ENCODE data around the gene SCN3B. TPM values are rescaled to one million over a fixed set of nuclear protein-coding genes. Genes with fewer than 3 reads are reported as not detected.

SCN3B gene, protein sequence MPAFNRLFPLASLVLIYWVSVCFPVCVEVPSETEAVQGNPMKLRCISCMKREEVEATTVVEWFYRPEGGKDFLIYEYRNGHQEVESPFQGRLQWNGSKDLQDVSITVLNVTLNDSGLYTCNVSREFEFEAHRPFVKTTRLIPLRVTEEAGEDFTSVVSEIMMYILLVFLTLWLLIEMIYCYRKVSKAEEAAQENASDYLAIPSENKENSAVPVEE
- 0.44 and 1.1 TPM in 2 replicates for total RNA-seq

DNA sequence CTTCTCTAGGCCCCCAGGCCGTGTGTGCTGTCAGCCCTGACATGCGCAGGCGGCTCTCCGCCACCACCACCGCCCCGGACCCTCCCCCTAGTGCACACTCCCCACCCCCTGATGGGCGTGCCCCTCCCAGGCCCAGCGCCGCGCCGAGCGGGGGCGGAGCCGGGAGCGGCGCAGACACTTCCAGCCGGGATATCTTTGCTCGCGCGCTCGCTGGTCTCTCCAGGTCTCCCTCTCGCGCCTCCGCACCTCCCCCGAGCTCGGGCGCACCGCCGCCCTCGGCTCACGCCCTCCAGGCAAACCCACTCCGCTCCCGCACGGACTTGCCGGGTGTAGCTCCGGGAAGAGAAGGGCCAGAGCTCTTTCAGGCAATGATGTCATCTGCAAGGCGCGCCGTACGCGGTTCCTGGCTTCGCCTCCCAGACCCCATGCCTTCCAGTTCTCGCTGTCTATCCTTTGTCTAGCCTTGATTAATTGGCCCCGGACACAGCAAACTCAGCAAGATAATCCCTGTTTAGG lies at the start of gene SCN3B:
Gene SCN3B, minus strand, starts transcription at position 59 of the 516 bp plus-strand sequence. CDS start 823 bp downstream, outside the sequence.

Other genes starting within 250 kb of the SCN3B start
- 0.06 and 0.15 TPM in 2 replicates for gene GRAMD1B, start 224.4 kb downstream of the SCN3B start, total RNA-seq
- gene ZNF202, start 87.0 kb upstream of the SCN3B start, total RNA-seq, result 2.7 and 7.5 TPM in 2 replicates
- not detected in 2 replicates for gene OR6X1, start 99.9 kb upstream of the SCN3B start, total RNA-seq
- gene OR6M1, start 151.7 kb upstream of the SCN3B start, total RNA-seq, result not detected in 2 replicates
- not detected in 2 replicates for gene TMEM225, start 231.0 kb upstream of the SCN3B start, total RNA-seq
- gene OR8D4, start 247.5 kb upstream of the SCN3B start, total RNA-seq, result not detected in 2 replicates

All from cardiac ventricle fibroblast (primary cell).